Measurements from ENCODE around the gene PRKAR1B.
A peak's percentile ranks its signal among the peaks of the same experiment; 100 is the strongest.

The PRKAR1B gene

DNA sequence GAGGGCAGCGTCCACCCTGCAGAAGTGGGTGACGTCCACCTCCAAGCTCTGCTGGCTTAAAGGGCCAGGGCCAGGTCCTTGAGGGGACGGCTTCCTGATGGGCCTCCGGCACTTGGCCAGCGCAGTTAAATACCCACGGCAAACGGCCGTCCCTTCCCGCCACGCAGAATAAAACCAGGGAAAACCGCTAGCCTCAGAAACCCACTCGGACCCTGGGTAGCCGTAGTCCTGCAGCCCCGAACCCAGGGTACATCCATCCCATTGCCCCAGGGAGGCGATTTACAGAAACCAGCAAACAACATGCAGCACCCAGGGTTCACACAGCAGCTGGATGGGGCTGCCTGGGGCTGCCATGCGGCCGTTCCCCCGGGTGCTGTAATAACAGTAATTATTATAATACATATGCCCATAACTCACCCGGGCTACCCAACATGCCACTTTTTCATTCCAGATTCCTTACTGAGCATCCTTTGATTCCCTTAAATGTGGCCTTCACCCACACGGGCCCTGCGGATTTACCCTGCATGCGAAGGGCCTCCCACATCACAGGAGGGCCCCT lies 126.0 kb downstream of the PRKAR1B start:
- DNase-seq: no peak

DNA sequence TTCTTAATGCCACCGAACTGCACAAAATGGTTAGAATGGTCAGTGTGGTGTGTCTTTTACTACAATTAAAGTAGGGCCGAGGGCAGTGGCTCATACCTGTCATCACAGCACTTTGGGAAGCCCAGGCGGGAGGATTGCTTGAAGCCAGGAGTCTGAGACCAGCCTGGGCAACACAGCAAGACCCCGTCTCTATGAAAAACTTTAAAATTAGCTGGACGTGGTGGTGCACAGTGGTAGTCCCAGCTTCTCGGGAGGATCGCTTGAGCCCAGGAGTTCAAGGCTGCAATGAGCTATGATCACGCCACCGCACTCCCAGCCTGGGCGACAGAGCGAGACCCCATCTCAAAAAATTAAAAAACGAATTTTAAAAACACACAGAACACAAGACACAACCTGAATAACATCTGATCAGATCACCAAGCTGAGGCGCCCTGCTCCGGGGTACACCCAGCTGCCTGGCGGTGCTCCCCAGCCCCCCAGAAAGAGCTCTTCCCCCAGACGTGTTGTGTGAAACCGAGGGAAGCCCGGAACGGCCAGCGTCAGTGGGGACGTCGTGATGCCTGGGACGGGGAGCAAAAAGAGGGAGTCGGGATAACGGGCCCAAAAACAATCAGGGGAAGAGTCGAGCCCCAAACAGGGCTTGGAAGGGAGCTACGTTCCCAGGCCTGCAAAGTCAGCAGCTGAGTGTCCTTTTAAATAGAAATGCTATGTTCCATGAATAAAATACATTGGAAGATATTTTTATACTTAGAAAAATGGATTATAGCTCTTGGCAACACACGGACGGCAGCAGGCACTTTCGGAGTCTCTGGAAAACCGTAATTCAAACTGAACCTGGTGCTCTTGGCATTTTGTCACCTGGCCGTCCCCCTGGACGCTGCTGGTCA lies 126.7 kb downstream of the PRKAR1B start:
- DNase-seq: no peak

DNA sequence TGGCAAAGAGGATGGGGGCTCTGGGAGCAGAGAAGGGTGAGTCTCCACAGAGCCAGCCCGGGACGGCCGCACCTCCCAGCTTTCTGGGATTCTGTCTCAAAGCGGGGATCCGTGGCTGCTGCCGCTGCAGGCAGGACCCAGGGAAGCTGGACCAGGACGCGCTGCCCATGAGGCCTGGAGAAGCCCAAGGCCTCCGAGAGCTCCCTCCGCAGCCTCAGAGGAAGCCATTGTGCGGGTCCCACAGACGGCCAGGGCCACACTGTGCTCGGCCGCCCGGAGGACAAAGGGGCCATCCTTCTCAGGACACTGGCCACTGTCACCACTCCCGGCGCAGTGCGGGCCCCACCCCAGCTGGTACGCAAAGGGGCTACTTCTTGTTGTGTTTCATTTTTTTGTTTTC lies 128.2 kb downstream of the PRKAR1B start:
- peak; percentile 27 to 31 for DNase-seq

DNA sequence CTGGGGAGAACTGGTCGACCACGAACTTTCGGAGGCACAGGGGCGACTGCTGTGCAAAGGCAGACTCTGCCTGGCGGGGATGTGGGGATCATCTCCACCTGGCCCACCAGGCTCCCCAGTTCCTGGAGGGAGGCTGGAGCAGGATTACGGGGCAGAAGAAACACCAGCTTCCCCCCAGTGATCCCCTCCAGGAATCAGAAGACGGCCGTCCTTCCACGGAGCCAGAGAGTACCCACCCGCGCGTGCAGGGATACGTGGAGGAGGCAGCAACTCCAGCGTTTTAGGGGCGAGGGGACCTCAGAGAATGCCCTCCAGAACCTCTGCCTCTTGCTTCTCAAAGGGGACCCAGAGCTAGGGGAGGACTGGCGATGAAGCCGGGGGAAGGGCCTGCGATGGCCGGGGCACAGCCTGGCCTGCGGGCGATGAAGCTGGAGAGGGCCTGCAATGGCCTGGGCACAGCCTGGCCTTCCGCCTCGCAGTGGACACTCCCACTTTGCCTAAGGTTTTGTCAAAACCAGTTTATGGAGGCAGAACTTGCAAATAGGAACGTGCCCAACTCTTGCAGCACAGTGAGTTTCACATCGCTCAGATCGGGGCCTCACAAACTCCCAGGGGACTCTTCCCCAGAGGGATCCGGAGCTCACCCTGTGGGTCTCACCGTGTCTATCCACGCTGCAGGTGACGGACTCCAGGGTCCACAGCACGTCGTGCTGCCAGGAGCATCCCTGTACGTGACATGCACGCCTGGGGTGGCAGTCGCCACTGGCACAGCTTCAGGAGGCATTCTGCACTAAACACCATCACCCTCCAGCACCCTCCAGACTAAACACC lies 129.5 kb downstream of the PRKAR1B start:
- no peak for DNase-seq

DNA sequence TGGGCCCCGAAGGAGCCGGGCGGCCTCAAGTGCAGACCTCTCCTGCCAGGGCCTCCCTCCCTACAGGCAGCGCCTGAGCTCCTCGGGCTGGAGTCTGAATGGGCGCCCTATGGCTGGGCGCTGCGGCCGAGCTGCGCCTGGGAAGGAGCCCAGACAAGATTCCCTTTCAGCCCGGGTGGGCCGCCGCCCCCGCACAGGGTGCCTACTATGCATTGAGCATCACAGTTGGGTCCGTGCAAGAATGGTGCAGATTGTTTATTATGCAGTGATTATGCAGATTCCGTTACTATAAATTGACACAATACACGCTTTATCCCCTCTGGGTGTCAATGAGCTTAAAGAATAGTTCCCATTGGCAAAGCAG lies 130.3 kb downstream of the PRKAR1B start:
- DNase-seq: peak; percentile 73 to 89

DNA sequence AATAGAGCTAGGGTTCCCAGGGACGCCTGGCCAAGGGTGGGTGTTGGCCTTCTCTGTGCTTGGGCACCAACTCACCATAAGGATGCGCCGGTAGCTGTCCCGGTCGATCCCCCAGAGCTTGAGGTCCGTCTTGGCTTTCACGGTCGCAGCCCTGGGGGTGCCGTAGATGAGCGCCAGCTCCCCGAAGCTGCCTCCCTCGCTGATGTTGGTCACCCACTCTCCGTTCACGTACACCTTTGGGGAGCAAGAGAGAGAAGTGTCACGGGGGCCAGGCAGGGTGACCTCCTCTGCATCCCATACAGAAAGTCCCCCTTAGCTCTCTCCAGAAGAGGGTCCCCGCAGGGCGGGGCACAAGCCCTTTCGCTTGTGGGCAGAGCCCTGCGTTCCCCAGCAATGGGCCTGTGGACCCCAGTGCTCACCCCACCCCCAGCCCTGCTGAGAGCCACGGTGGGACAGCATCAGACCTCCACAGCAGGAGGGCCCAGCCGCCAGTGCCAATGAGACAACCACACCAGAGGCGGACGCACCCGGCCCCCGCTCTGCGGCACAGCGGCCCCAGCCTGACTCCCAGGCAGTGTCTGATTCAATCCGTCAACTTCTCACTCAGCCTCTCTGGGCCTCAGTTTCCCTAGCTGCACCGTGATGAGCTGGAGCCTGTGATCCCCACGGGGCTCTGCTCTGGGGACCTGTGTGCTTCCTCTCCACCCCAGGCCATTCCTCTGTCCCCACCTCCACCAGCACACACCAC lies 130.8 kb downstream of the PRKAR1B start:
- no peak for DNase-seq

DNA sequence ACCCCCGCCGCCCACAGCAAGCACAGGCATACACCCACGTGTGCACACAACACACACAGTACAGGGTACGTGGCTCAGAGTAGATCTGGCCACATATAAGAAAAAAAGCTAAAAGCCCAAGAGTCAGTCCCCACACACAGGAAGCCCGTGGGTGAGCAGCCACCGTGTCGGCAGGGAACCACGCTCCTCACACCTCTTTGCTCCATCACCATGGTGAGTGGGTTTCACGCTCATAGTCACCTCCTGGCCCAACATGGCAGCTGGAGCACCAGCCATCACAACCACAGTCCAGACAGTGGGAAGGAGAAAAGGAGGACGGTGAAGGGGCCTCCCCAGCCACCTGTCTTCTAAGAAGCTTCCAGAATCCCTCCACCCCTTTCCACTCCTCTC lies 131.5 kb downstream of the PRKAR1B start:
- no peak for DNase-seq

DNA sequence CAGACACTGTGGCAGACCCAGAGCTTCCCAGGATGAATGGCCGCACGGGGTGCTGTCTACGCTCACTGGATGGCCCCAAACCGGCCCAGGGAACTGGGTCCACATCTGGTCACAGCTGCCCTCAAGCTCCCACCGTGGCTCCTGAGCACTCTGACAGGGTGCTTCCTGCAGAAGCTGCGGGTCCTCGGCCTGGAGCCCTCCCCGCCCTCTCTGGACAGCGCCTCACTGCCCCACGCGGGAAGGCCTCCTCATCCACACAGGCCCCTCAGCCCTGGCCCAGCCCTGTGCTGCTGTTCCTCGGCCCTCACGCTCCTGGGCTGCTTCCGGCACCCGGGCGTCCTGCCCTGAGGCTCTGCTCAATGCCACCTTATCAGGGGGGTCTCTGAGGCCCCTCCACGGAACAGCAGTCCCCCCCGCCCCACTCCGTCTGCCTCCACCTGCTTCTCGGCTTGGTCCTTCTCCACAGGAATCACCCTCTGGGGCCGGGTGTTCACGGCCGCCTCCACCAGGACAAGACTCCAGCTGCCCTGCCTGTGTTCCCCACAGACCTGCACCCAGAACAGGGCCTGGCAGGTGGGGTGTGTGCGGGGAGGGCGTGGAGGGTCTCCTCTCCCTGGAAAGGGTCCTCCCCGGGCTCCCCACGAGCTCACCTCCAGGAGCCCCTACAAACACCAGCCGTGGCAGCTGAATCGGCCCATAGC lies 132.0 kb downstream of the PRKAR1B start:
- no peak for DNase-seq

DNA sequence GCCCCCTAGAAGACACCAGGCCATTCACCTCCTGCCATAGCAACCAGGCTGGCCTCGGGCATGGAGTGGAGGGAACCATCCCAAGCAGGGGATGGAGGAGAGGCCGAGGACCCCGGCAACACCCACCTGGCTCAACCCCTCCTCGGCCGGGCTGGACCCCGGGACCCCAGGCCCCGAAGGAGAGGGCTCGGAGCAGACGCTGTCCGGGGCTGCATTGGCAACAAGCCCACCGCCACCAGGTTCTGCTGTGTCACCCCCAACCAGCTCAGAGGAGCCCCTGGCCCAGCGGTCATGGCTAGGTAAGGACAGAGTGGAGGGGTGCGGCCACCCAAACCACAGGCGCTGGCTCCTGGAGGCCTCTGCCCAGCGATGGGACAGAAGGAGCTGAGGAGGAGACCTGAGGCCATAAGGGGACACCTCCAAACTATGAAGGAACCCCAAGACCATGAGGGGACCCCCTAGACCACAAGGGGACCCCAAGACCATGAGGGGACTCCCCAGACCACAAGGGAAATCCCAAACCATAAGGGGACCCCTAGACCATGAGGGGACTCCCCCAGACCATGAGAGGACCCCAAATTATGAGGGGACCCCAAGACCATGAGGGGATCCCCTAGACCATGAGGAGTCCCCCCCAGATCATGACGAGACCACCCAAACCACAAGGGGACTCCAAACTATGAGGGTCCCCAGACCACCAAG lies 132.7 kb downstream of the PRKAR1B start:
- DNase-seq: no peak

DNA sequence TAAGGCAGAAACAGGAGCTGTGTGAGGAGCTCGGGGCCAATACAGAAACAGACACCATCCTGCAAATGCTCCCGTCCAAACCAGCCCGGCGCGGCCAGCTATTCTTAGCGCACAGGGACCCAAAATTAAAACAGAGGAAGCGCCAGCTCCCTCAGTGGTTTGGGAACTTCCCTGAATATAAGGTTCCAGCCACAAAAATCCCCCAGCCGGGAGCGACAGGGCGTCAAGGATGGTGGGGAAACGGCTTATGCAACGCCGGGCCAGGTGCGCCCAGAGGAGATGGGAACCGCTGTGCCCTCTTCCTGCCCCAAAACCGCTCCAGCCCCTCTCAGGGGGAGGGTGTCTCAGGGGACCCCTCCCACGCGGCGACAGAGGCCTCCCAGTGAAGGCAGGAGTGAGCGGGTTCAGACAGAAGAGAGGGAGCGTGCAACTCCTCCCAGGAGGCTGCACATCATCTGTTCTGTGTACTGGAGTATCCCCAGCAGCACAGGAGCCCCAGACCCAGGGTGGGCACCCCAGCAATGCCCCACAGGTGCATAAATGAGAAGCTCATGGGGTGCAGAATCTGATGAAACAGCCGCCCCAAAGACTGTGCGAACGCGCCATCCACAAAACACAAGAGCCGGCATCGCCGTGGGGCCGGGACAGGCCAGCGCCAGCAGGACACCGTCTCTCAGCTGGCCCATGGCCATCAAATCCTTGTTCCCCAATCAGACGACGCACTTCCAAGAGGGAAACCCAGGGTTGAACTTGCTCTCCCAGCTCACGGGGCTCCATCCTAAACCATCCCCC lies 133.6 kb downstream of the PRKAR1B start:
- DNase-seq: no peak

DNA sequence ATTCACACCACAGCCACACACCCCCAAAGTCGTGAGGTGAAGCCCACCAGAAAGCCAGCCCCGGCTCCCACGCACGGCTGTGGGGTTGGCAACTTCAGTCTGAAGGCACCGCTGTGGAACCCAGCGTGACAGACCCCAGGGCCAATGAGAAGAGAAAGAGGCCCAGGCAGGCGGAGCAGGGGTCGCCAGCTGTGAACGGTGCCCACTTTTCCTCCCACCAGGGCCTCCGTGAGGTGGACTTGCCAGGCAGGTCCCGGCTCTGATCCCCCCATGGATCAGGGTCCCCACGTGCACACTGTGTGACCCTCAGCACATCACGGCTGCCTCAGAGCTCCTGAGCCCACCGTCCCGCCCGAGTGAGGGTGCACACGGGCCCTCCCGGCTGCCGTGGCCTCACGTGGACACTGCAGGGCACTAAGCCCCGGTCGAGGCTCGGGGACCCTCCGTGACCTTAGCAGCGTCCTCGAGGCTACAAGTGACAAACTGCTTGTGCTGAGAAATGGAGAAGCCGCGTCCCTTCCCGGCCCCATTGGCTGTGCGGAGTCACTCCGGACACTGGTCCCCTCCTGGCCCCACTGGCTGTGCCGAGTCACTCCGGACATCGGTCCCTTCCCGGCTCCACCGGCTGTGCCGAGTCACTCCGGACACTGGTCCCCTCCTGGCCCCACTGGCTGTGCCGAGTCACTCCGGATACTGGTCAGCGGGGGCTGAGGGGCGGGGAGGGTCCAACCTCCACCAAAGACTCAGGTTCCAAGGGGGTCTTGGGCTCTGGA lies 135.0 kb downstream of the PRKAR1B start:
- no peak for DNase-seq

DNA sequence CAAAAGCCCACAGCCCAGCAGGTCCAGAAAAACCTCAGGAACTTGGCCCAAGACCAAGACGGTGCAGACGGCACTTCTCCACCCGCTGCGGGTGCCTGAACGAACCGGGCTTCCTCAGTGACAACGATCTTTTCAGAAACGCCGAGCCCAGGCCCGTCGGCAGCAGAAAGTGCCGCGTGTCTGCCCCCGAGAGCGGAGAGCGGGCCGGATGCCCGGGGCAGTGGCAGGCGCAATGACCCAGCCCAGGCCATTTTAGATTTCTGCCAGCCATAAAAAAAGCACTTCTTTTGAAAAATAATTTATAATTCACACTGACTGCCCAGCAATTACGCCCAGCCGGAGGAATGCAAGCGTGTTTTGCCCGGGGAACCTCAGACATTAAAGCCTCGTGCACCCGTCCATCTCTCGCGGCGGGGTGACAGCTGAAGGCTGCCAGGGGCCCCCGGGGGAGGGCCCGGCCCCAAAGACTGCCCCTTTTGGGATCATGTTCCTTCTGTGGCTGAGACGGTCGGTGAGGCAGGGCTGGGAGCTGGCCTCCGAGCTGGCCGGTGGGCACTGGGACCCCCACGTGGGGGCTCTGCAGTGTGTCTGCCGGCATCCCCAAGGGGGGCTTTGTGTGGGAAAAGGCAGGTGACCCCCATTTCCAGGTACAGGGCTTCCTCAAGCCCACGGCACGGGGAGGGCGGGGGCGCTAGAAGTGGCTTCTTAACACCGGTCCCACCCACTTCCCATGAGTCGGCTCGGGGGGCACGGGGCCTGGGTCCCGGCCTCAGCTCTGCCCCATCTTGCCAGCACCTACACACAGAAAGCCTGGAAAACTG lies 136.1 kb downstream of the PRKAR1B start:
- peak in 1 of 2 donors; percentile 33 for DNase-seq

DNA sequence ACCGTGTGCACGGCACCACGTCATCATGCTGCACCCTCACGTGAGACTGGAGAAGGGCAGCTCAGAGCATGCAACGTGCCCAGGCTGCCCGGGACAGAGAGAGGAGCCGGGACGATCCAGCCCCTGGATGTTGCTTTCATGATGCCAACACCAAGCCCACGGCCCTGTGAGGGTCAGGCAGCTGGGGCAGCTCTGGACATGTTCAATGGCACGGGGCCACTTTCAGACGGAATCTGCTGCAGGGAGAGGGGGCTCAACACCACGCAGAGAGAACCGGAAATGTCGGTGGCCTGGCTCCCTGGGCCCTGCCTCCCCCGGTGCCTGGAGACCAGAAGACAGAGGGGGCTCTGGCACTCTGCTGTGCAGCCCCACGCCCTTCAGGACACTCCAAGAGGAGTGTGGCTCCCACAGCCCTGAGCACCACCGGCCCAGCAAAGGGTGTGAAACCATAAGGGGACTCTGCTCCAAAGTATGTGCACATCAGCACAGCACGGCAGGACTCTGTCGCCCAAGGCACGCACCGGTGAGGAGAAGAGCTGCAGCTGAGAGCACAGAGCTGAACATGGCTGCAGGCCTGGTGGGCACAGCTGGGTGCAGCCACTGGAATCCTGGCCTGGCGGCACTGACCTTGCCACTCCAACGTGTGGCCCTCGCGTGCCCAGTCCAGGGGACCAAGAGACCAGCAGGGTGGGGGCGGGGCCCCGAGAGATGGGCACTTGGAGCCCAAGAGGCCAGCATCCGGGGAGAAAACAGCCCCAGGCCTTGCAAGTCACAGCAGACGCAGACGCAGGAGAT lies 137.1 kb downstream of the PRKAR1B start:
- no peak for DNase-seq

DNA sequence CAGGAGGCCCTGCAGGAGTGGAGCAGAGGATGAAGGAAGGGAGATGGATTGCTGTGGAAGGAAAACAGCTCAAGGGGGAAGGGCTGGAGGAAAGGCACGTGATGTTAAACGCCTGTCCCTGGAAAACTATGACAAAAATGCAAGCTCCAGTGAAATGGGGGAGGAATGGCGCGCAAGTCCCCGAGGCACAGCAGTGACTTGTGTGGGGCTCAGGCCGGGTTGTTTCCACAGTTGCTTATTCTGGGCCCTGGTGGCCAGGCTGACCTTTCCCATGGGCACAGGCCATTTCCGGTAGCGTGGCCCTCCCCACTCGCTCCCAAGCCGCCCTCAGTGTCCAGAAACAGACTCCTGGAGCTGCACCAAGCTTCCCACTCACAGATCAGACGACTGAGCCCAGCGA lies 139.3 kb downstream of the PRKAR1B start:
- no peak for DNase-seq

DNA sequence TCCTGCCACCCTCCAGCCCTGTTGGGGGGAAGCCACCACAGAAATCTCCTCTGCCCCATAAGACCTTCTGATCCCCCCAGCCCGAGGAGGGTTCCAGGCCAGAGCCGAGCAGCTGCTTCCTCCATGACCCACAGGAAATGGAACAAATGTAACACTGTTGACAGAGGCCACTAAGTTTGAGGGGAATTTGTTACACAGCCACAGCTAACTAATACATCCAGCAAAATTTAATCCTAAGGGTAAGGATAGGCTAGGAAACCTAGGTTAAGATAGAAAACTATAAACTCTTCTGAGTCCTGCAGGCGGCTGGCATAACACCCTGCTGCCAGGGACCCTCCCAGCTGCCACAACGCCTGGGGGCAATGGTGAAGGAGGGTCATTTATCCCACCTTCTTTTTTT lies 140.6 kb downstream of the PRKAR1B start:
- no peak for DNase-seq

DNA sequence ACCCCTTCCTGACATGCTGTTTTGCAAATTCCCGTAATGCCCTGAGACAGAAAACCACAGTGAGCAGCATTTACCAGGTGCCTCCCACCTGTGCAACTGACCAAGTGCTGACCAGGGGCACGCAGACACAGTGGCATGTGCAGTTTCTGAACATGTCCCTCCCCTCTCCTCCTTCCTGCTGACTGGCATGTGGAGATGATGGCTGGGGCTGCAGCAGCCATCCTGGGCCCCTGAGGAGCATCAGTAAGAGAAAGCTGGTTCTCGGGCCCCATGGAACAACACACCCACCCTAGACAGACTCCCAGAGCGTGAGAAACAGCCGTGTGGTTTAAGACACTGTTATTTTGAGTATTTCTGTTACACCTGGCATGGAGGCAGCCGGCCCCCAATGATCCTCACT lies 141.2 kb downstream of the PRKAR1B start:
- DNase-seq: no peak

DNA sequence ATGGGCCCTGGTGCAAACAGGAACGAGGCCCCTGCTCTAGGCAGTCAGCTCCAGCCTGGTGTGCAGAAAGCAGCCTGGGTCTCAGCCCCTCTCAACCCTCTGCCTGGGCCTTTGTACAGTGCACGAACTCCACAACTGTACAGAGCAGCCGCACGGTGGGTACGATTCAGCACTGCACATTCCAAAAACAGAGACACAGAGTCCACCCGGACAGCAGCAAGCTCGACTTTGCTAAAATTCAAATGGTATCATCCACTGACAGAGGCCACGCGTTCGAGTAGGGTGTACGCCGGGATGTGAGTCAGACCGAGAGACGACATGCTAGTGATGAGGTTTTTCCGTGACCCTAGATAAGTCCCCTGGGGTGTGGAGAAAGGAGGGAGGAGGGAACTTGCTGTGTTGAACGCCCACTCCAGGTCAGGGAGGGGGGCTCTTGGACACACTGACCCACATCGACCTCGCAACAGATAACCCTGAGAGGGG lies 141.8 kb downstream of the PRKAR1B start:
- DNase-seq: no peak

DNA sequence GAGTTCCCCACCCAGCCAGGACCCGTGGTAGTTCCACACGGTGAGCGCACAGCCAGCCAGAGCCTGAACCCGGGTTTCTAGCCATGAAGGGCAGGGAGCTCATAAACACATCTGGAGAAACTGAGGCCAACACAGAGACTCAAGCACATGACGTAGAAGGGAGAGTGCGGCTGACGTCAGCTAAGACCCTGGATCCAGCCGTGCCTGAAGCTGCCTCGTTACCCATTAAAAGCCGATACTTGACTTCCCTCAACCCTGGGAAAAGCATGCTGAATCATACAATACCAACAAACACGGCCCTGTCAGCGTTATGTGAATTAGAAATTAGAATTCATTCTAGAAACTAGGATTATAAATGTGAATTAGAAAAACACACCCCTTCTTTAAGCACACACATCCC lies 142.3 kb downstream of the PRKAR1B start:
- no peak for DNase-seq
